ENCODE results near the gene RAB5A.
A peak's percentile ranks its signal among the peaks of the same experiment; 100 is the strongest.
"Not testable (repeated sequence)": the region's sequence is repeated elsewhere in the genome, so short reads cannot be mapped to it uniquely, and the experiment has no call there.

RAB5A gene

DNA sequence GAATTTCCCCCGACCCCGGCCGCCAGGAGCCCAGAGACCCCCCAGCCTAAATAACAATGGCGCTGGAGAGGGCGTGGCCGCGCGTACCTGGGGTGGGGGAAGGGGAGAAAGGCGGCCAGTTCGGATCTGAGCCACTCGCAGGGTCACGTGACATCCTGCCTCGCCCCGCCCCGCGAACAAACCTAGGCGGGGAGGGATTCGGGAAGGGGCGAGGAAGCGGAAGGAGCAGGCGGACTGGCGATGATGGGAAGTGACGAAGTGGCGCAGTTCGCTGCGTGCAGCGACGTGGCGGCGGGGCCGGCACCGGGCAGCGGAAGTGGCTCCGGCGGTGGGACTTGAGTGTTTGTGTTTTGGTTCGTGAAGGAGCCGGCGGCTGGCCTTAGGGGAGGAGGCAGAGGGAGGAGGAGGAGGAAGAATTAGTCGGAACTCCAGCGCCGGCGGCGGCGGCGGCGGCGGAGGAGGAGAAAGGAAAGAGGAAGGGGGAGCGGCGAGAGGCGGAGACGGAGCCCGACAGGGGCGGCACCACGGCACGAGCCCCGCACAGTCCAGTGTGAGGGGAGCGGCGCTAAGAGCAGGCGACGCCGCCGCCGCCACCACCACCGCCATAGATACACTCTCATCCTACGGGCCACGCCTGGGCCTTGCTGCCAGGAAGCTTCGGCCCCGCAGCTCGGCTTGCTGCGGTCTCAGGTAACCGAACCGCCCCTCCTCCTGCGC, at the start of gene RAB5A:
RAB5A (plus strand) TSS at position 266 of the 717 bp plus-strand sequence. CDS start 3,802 bp downstream, outside the sequence.
- DNase-seq: peak; percentile 96

- no peak for DNase-seq
These were observed 48.2 kb upstream of the RAB5A start for GRCh38 chr3:19898721-19899120.

GRCh38 chr3:19899264-19899663, 47.6 kb upstream of the RAB5A start:
- no peak for DNase-seq

DNA sequence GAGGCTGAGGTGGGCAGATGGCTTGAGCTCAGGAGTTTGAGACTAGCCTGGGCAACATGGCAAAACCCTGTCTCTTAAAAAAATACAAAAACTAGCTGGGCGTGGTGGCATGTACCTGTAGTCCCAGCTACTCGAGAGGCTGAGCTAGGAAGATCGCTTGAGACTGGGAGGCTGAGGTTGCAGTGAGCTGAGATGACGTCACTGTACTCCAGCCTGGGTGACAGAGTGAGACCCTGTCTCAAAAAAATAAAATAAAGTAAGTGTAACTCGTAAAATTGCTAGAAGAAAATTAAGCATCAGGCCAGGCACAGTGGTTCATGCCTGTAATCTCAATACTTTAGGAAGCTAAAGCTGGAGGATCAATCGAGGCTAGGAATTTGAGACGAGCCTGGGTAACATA, 47.1 kb upstream of the RAB5A start:
- not testable (repeated sequence) for DNase-seq

GRCh38 chr3:19901337-19901736, 45.6 kb upstream of the RAB5A start:
- no peak for DNase-seq

DNA sequence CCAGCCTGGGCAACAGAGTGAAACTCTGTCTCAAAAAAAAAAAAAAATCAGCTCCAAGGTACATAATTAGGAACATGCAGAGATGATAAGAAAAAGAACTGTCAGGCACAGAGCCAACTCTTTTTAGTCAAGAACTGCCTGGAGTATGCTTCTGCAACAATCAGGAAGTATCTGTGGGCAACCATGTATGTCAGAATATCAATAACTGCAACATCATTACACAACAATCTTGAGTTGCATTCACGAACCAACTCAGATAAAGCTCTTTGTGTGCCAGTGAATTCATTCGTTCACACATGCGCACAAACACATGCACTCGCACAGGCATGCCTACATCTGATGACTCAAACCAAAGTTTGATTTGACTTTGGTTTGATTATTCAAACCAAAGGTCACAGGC, 45.0 kb upstream of the RAB5A start:
- no peak for DNase-seq

DNA sequence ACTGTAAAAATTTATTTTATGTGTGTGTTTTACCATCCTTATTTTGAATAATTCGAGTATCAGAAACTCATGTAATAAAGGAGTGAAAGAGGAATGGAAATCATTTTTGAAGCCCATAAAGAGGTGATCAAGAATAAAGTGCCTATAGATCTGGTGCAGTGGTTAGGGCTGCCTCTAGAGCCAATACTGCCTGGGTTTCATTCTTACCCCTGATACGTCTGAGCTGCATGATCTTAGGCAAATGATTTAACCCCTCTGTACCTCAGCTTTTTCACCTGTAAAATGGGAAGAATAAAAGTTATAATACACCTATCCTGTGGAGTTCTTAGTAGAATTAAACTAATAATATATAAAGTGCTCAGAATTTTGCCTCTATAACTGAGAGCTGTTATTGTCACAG, 43.2 kb upstream of the RAB5A start:
- DNase-seq: no peak

DNA sequence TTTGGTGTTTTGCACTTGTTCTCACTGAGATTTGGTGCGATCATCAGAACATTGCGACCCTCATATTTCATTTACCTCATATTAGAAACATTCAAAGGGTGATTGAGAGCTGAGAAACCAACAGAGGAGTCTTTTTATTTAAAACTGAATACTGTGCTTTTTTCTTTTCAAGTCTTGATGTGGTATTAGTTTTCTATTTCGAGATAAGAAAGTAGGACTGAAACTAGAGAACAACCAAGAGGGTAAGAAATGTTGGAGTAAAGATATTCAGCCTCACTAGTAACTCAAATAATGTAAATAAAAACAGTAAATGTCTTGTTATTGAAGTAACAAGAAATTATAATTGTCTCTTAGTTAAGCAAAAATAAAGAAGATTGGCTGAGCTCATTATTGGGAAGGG, 39.4 kb upstream of the RAB5A start:
- DNase-seq: no peak

- no peak for DNase-seq
These were observed 35.4 kb upstream of the RAB5A start for GRCh38 chr3:19911452-19911851.

DNA sequence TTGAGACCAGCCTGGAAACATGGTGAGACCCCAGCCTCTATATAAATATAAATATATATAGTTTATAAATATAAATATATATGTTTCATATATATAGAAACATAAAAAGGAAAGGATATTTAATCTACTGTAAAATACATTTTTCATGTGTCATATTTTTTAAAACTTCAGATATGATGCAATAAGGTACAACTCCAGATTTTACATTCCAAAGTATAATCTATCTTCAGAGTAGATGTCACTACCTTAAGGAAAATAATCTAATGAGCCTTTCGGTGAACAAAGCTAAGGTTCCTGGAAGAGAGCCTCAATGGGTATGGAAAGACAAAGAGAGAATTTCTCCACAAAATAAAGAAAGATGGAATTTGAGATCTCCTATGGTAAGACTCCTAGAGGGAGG, 29.7 kb upstream of the RAB5A start:
- no peak for DNase-seq

- DNase-seq: no peak
These were observed 26.4 kb upstream of the RAB5A start for GRCh38 chr3:19920401-19921080.

GRCh38 chr3:19931180-19931692, 15.7 kb upstream of the RAB5A start:
- no peak for DNase-seq

DNA sequence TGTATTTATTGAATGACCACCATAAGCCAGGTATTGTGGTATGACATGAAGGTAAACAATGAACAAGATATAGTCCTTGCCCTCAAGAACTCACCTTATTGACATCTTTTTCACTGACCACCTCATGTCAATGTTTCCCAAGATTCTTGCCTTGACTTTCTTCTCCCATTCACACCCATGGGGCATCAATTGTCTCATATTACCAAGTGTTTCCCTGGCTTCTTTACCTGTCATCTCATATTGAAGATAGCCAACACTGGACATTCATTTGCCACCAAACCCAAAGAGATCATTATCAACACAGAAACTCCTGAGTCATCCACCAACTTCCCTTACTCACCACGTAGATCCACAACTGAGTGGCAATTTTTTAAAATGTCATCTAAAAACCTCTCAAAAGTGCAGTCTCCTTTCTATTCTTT, 15.1 kb upstream of the RAB5A start:
- DNase-seq: no peak

DNA sequence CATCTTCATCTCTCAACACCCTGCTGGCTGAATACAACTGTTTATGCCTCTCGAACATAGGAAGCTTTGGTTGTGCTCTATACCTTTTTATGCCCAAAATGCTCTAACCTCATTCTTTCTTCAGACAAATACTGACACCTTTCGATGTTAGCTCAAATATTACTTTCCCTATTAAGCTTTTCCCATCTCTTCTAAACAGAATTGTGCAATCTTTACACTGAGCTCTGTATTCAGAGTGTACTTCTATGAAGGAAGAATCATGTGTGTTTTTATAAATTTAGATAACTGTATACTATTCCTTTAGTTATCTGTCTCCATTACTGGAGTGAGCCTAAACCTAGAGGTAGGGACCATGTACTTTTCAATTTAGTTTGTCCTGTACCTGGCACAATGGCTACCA, 14.5 kb upstream of the RAB5A start:
- DNase-seq: no peak

GRCh38 chr3:19934098-19934566, 12.8 kb upstream of the RAB5A start, which contains the start of gene EFHB:
EFHB (minus strand) TSS chr3:19934217; CDS start chr3:19934018, 199 bp downstream.
- DNase-seq: no peak

GRCh38 chr3:19937459-19938294, 9.2 kb upstream of the RAB5A start:
- DNase-seq: no peak

DNA sequence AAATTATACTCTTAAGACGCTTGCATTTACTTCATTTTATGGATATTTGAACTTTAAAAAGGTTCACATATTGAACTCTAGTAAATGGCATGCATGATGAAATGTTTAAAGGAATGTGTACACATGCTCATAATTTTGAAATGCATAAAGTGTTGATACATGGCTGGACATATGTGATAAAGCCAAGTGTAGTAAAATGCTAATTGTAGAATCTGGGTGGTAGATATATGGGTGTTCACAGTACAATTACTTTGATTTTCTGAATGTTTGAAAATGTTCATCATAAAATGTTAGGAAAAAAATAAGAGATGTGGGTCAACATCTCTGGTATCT, 8.6 kb upstream of the RAB5A start:
- no peak for DNase-seq

GRCh38 chr3:19940643-19941042, 6.3 kb upstream of the RAB5A start:
- DNase-seq: no peak

DNA sequence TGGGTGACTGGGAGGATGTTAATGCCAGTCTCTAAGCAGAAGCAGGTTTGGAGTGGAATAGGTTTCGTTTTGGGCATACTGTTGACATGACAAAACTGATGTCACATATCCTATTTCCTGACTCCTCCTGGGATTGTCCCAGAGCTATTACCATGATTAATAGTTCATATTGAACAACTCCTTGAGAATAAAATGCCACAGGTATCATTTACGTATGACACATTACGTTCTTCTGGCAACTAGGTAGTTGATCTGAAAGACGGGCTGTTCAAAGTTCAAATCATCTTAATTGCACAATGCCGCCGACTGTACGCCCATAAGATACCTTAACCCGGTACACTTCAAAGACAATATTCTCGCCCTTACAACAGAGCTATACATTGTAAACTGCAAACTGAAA, 1.4 kb upstream of the RAB5A start:
- no peak for DNase-seq

DNA sequence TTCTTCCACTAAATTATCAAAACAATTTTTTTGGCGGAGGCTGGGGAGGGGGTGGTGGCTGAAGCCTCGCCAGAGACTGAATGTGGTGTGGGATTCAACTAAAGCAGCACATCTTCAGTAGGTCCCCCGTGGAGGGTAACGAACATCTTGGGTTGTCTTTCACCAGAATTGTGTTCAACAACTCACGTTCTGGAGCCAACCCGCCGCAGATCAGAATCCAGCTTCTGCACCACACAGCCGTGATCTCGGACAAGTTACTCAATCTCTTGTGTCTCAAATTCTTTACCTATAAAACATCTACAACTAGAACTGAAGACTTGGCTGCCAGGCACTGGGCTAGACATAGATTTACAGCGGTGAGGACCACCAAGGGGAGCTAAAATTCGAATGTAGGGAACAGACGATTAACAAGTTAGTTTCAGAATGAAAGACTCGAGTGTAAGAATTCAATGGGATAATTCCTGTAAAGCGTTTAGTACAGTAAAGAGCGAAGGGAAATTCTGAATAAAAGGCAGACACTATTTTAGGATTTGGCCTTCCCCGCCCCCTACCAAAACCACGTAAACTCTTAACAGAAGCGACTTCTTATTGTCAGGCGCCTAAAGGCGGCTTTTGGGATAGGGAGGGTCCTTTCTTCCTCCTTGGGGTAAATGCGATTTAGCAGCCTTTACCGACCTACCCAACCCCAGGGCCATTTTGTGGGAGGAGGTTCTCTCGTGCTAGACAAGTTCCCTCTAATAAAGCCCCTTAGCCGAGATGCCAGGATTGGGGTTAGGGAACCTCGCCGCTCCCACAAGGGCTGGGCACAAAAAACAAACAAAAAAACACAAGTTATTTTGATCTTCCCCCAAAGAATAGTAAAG, 697 bp upstream of the RAB5A start:
- no peak for DNase-seq

- DNase-seq: no peak
These were observed 790 bp downstream of the RAB5A start for GRCh38 chr3:19947549-19948225.

- DNase-seq: no peak
These were observed 1.3 kb downstream of the RAB5A start for GRCh38 chr3:19948226-19948591.
